RWPE1 (cell line): Measurements from ENCODE around the gene PABPC3.

Experiments
- CTCF ChIA-PET: fragments of 350-600 bp; sonication (Branson Sonifier 250); formaldehyde crosslinking; extraction: SDS; loops from one replicate; lab custom pipeline; 2021; lab: Yijun Ruan, JAX
- POLR2A ChIA-PET: fragments of 400-600 bp; formaldehyde crosslinking; extraction: SDS; loops from one replicate; lab custom pipeline; 2020; ENCODE audit warnings: antibody characterized with exemption; ENCODE audit not compliant: low non-redundant PET; lab: Yijun Ruan, JAX
- DNase-seq: peaks from one replicate; pipeline ENCODE4 v3.0.0; 2012; ENCODE audit warnings: low spot score
- H3K27ac ChIP-seq: fragments of 450-650 bp; 2 replicates; pipeline ENCODE4 v1.5.1; 2017
- TF ChIP-seq, protein P1 (sequence below): fragments of 450-650 bp; conservative IDR thresholded peaks from 2 replicates; pipeline ENCODE4 v1.5.1; 2017; ENCODE audit warnings: low read depth, mild to moderate bottlenecking

PABPC3 gene

DNA sequence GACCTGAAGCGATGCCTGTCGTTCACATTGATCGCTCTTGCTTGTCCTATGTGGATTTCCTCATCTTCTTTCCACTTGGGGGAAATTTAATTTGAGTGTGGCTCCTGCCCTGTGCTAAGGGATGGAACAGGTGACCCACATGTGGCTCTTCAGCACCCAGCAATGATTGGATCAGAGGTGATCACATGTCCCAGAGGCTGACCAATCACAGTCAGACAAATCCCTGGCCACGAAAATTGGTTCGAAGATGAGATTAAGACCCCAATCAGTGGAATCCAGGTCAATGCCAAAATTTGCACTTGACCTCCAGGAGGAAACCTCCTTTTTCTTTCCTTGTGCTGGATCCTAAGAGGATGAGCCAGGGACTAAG is 52.5 kb downstream of the PABPC3 start:
- POLR2A ChIA-PET: no interaction called here
- DNase-seq: no peak
- CTCF ChIA-PET: no interaction called here
- no peak overlapping the region for H3K27ac ChIP-seq
- TF ChIP-seq, protein P1, sequence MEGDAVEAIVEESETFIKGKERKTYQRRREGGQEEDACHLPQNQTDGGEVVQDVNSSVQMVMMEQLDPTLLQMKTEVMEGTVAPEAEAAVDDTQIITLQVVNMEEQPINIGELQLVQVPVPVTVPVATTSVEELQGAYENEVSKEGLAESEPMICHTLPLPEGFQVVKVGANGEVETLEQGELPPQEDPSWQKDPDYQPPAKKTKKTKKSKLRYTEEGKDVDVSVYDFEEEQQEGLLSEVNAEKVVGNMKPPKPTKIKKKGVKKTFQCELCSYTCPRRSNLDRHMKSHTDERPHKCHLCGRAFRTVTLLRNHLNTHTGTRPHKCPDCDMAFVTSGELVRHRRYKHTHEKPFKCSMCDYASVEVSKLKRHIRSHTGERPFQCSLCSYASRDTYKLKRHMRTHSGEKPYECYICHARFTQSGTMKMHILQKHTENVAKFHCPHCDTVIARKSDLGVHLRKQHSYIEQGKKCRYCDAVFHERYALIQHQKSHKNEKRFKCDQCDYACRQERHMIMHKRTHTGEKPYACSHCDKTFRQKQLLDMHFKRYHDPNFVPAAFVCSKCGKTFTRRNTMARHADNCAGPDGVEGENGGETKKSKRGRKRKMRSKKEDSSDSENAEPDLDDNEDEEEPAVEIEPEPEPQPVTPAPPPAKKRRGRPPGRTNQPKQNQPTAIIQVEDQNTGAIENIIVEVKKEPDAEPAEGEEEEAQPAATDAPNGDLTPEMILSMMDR: no peak
